Common myeloid progenitor, CD34-positive (primary cell): ENCODE results near the gene TNK2.
"Not testable (repeated sequence)": the region's sequence is repeated elsewhere in the genome, so short reads cannot be mapped to it uniquely, and the experiment has no call there.

Experiments used
- CTCF ChIA-PET: fragments of 350-600 bp; sonication (Branson Sonifier 250); formaldehyde crosslinking; loops from one replicate; lab custom pipeline; 2021; ENCODE audit warnings: antibody characterized with exemption; lab: Charles Lee
- POLR2A ChIA-PET: fragments of 350-600 bp; sonication (Branson Sonifier 250); formaldehyde crosslinking; loops from one replicate; lab custom pipeline; 2021; ENCODE audit warnings: antibody characterized with exemption; lab: Charles Lee
- DNase-seq, 3 donors: peaks; one replicate each; pipeline versions ENCODE4 v3.0.0 to v3.0.0-alpha.2; 2013
- H3K27ac ChIP-seq, 2 experiments: 1 replicate in 1 of 2; 2 replicates in 1 of 2; pipeline ENCODE4 v1.7.0; 2013; ENCODE audit warnings: inconsistent platforms in 2 of 2, low read length in 2 of 2, mild to moderate bottlenecking in 2 of 2, low read depth in 1 of 2, moderate library complexity in 1 of 2; ENCODE audit not compliant: severe bottlenecking in 2 of 2, insufficient read depth in 1 of 2, poor library complexity in 1 of 2
- H3K27me3 ChIP-seq, 5 experiments: replicated peaks in 2 of 5; 1 replicate in 3 of 5; 2 replicates in 2 of 5; pipeline versions ENCODE4 v1.6.1 to v1.7.0; 2013; ENCODE audit warnings: low read length in 4 of 5, mild to moderate bottlenecking in 2 of 5, moderate library complexity in 2 of 5, inconsistent platforms in 1 of 5; ENCODE audit not compliant: insufficient read depth in 5 of 5, control insufficient read depth in 4 of 5
- H3K36me3 ChIP-seq, 4 experiments: 1 replicate in 2 of 4; 2 replicates in 2 of 4; pipeline versions ENCODE4 v1.6.1 to v1.7.0; 2013; ENCODE audit warnings: low read length in 3 of 4, control low read depth in 1 of 4, mild to moderate bottlenecking in 1 of 4; ENCODE audit not compliant: control insufficient read depth in 4 of 4, insufficient read depth in 4 of 4
- H3K4me1 ChIP-seq, 4 experiments: 1 replicate in 3 of 4; 2 replicates in 1 of 4; pipeline versions ENCODE4 v1.6.1 to v1.7.1; 2013; ENCODE audit warnings: low read length in 3 of 4, mild to moderate bottlenecking in 3 of 4, control low read depth in 1 of 4, inconsistent platforms in 1 of 4, moderate library complexity in 1 of 4; ENCODE audit not compliant: control insufficient read depth in 4 of 4, insufficient read depth in 4 of 4; ENCODE audit errors: control extremely low read depth in 1 of 4
- H3K4me3 ChIP-seq, 7 experiments: 1 replicate in 4 of 7; 2 replicates in 3 of 7; pipeline versions ENCODE4 v1.5.1 to v1.7.0; 2013; ENCODE audit warnings: mild to moderate bottlenecking in 7 of 7, low read length in 6 of 7, moderate library complexity in 6 of 7, inconsistent platforms in 2 of 7, low read depth in 2 of 7, control low read depth in 1 of 7; ENCODE audit not compliant: insufficient read depth in 4 of 7, control insufficient read depth in 1 of 7; ENCODE audit errors: extremely low read depth in 1 of 7
- H3K9me3 ChIP-seq, 5 experiments: 1 replicate in 4 of 5; 2 replicates in 1 of 5; pipeline versions ENCODE4 v1.6.1 to v1.7.1; 2013; ENCODE audit warnings: low read length in 4 of 5, mild to moderate bottlenecking in 2 of 5, inconsistent platforms in 1 of 5, low read depth in 1 of 5, moderate library complexity in 1 of 5; ENCODE audit not compliant: control insufficient read depth in 4 of 5, insufficient read depth in 2 of 5; ENCODE audit errors: control extremely low read depth in 1 of 5
- WGBS: methylation state at CpG from one replicate; pipeline ENCODE4 v1.1.5; 2013; ENCODE audit not compliant: insufficient coverage; 5-methylcytosine and 5-hydroxymethylcytosine counted together

The TNK2 gene

GRCh38 chr3:195951443-195952177, 43.3 kb upstream of the TNK2 start:
- DNase-seq, CTCF ChIA-PET: not testable (repeated sequence)

DNA sequence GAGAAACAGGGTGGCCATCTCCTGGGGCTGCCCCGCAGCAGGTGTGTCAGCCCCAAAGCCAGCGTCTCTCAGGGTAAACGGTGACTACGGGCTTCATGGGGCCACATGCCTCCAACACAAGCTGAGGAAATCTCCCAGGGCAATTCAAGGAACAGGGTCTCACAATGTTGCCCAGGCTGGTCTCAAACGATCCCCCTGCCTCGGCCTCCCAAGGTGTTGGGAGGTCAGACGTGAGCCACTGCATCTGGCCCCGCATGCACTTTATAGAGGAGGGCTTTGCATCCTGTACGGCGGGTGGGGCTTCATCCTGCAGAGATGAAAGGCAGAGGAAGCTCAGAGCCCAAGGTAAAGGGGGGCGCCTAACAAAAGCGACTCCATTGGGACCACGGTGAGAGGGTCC, 42.4 kb upstream of the TNK2 start:
- WGBS = 94% methylated on average over 5 of the region's 13 CpGs
- H3K4me1 ChIP-seq, CTCF ChIA-PET, H3K27ac ChIP-seq, DNase-seq, H3K9me3 ChIP-seq, H3K27me3 ChIP-seq, H3K36me3 ChIP-seq, H3K4me3 ChIP-seq, POLR2A ChIA-PET: not testable (repeated sequence)

More at GRCh38 chr3:195951443-195952177, 43.3 kb upstream of the TNK2 start:
- H3K4me3 ChIP-seq, H3K36me3 ChIP-seq, H3K9me3 ChIP-seq, POLR2A ChIA-PET, H3K27ac ChIP-seq, H3K4me1 ChIP-seq, H3K27me3 ChIP-seq: not testable (repeated sequence)
- WGBS = 100% methylated on average over 1 of the region's 9 CpGs

- DNase-seq, H3K4me1 ChIP-seq, H3K27me3 ChIP-seq, H3K36me3 ChIP-seq, H3K9me3 ChIP-seq, H3K27ac ChIP-seq, POLR2A ChIA-PET, H3K4me3 ChIP-seq, CTCF ChIA-PET: not testable (repeated sequence)
- WGBS = 100% methylated on average over 3 of the region's 4 CpGs
Measured at GRCh38 chr3:195950164-195950563, 41.8 kb upstream of the TNK2 start.

DNA sequence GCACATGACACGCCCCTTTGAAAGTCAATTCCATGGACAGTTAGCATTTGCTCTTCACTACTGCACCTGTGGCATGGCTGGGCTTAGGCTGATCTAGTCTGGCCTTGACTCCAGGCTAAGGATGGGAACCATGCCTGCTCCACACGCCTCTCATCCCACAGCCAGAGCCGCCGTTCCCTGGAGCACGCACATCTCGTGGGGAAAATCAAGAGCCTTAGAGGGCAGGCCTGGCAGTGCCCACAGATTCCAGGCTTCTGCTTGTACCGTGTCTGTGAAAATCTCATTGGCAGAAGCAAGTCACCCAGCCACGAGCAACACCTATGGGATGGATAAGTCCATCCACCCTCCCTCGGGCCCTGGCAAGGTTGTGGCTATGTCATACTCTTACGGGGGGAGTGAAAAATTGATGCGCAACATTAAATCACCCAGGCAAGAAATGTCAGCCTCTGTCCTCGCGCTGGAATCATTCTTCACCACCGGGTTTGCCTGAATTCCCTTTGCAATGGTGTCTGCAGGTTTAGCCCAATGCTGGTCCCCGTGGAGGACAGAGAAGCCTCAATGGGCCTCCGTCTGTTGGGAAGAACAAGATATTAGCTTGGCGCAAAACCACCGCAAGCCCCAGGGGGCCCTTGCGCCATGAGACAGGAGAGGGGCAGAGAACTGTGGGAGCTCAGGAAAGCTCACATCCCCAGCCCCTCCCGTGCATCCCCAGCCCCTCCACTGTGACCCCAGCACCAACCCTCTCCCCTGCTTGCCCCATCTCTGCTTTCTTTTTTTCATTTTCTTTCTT, 38.8 kb upstream of the TNK2 start:
- H3K4me1 ChIP-seq, H3K27me3 ChIP-seq, POLR2A ChIA-PET, H3K9me3 ChIP-seq, H3K36me3 ChIP-seq, H3K4me3 ChIP-seq, CTCF ChIA-PET, DNase-seq, H3K27ac ChIP-seq: not testable (repeated sequence)
- 96% methylated on average over 11 of the region's 20 CpGs for WGBS

DNA sequence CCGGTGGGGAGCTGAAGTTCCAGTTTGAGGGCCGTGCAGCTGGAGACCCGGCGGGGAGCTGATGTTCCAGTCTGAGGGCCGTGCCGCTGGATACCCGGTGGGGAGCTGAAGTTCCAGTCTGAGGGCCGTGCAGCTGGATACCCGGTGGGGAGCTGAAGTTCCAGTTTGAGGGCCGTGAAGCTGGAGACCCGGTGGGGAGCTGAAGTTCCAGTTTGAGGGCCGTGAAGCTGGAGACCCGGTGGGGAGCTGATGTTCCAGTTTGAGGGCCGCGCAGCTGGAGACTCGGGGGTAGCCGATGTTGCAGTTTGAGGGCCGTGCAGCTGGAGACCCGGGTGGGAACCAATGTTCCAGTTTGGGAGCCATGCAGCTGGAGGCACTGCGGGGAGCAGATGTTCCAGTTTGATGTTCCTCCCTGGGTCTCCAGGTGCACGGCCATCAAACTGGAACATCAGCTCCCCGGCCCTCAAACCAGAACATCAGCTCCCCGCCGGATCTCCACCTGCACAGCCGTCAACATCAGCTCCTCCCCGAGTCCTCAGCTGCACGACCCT, 33.0 kb upstream of the TNK2 start:
- DNase-seq, H3K4me1 ChIP-seq, H3K27ac ChIP-seq, H3K27me3 ChIP-seq, H3K9me3 ChIP-seq, H3K4me3 ChIP-seq, CTCF ChIA-PET, H3K36me3 ChIP-seq: not testable (repeated sequence)
- 93% methylated on average over 21 of the region's 27 CpGs for WGBS
- POLR2A ChIA-PET = interaction anchor here (1.0 to 1.1 kb wide), 2 partner anchors 23 to 59 kb away, joined by 4 read pairs; no protein-coding TSS in a partner anchor

DNA sequence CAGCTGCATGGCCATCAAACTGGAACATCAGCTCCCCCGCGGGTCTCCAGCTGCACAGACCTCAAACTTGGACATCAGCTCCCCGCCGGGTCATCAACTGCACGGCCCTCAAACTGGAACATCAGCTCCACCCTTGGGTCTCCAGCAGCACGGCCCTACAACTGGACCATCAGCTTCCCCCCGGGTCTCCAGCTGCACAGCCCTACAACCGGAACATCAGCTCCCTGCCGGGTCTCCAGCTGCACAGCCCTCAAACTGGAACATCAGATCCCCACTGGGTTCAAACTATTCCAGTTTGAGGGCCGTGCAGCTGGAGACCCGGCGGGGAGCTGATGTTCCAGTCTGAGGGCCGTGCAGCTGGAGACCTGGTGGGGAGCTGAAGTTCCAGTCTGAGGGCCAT, 32.5 kb upstream of the TNK2 start:
- ChIA-PET CTCF (interaction anchor here (0.7 to 1.6 kb wide), 2 partner anchors 26 to 61 kb away, joined by 3 to 4 read pairs; no protein-coding TSS in a partner anchor), POLR2A (interaction anchor here (1.0 to 1.1 kb wide), 2 partner anchors 22 to 59 kb away, joined by 4 read pairs; no protein-coding TSS in a partner anchor)
- WGBS = 91% methylated on average over 13 of the region's 13 CpGs
- not testable (repeated sequence) for H3K36me3 ChIP-seq, DNase-seq, H3K27ac ChIP-seq, H3K9me3 ChIP-seq, H3K4me3 ChIP-seq, H3K27me3 ChIP-seq, H3K4me1 ChIP-seq
